Liver (tissue), 10 donors: Measurements from ENCODE around the gene TMEM236. TPM values are rescaled to one million over a fixed set of nuclear protein-coding genes. Genes with fewer than 3 reads are reported as not detected.

Experiments
- DNase-seq: peaks from one replicate; pipeline ENCODE4 v3.0.0-alpha.2; 2017; ENCODE audit warnings: low spot score
- H3K27ac ChIP-seq, 2 donors: one replicate each; pipeline ENCODE4 v1.7.0; 2013; ENCODE audit warnings: inconsistent platforms in 2 of 2, low read length in 2 of 2, control low read depth in 1 of 2, low read depth in 1 of 2, mild to moderate bottlenecking in 1 of 2
- H3K27me3 ChIP-seq, 4 donors: one replicate each; pipeline versions ENCODE4 v1.6.1 to v1.7.0; 2013; ENCODE audit warnings: low read length in 3 of 4, inconsistent platforms in 1 of 4, mild to moderate bottlenecking in 1 of 4, moderate library complexity in 1 of 4; ENCODE audit not compliant: control insufficient read depth in 4 of 4, insufficient read depth in 4 of 4
- H3K36me3 ChIP-seq, 4 donors: one replicate each; pipeline versions ENCODE4 v1.6.1 to v1.7.0; 2013; ENCODE audit warnings: low read length in 3 of 4, mild to moderate bottlenecking in 3 of 4, low read depth in 1 of 4, moderate library complexity in 1 of 4; ENCODE audit not compliant: control insufficient read depth in 4 of 4, insufficient read depth in 3 of 4
- H3K4me1 ChIP-seq, 4 donors: one replicate each; pipeline versions ENCODE4 v1.6.1 to v1.7.0; 2013; ENCODE audit warnings: low read length in 3 of 4, mild to moderate bottlenecking in 3 of 4, moderate library complexity in 1 of 4; ENCODE audit not compliant: control insufficient read depth in 4 of 4, insufficient read depth in 4 of 4
- H3K4me3 ChIP-seq, 3 donors: one replicate each; pipeline versions ENCODE4 v1.6.1 to v1.7.0; 2013; ENCODE audit warnings: low read length in 3 of 3, control low read depth in 1 of 3, low read depth in 1 of 3, mild to moderate bottlenecking in 1 of 3
- H3K9ac ChIP-seq, 2 donors: one replicate each; pipeline ENCODE4 v1.7.0; 2013; ENCODE audit warnings: low read length in 2 of 2, mild to moderate bottlenecking in 2 of 2, moderate library complexity in 2 of 2, control low read depth in 1 of 2, low read depth in 1 of 2
- H3K9me3 ChIP-seq, 4 donors: one replicate each; pipeline versions ENCODE4 v1.6.1 to v1.7.0; 2013; ENCODE audit warnings: low read length in 3 of 4; ENCODE audit not compliant: control insufficient read depth in 4 of 4
- EGR1 ChIP-seq, 2 donors: IDR thresholded peaks; 2 replicates each; pipeline ENCODE4 v1.6.1; 2016 to 2018; ENCODE audit warnings: antibody characterized with exemption in 2 of 2, low read depth in 2 of 2
- FOXA1 ChIP-seq: IDR thresholded peaks from 2 replicates; pipeline ENCODE4 v1.6.1; 2016; ENCODE audit warnings: antibody characterized with exemption
- GABPA ChIP-seq, 2 donors: IDR thresholded peaks in 1 of 2; conservative IDR thresholded peaks in 1 of 2; 2 replicates each; pipeline ENCODE4 v1.6.1; 2016; ENCODE audit warnings: antibody characterized with exemption in 2 of 2, mild to moderate bottlenecking in 1 of 2, moderate library complexity in 1 of 2
- HNF4A ChIP-seq, 2 donors: conservative IDR thresholded peaks; 2 replicates each; pipeline ENCODE4 v1.6.1; 2016; ENCODE audit warnings: antibody characterized with exemption in 2 of 2, mild to moderate bottlenecking in 2 of 2
- HNF4G ChIP-seq: IDR thresholded peaks from 2 replicates; pipeline ENCODE4 v1.6.1; 2016; ENCODE audit warnings: antibody characterized with exemption
- JUND ChIP-seq, 2 donors: IDR thresholded peaks; 2 replicates each; pipeline ENCODE4 v1.6.1; 2016; ENCODE audit warnings: antibody characterized with exemption in 2 of 2
- RXRA ChIP-seq, 2 donors: IDR thresholded peaks; 2 replicates each; pipeline ENCODE4 v1.6.1; 2017 to 2018; ENCODE audit warnings: antibody characterized with exemption in 2 of 2, mild to moderate bottlenecking in 1 of 2
- SP1 ChIP-seq: IDR thresholded peaks from 2 replicates; pipeline ENCODE4 v1.6.1; 2018; ENCODE audit warnings: antibody characterized with exemption, mild to moderate bottlenecking
- TAF1 ChIP-seq: conservative IDR thresholded peaks from 2 replicates; pipeline ENCODE4 v1.6.1; 2016; ENCODE audit warnings: antibody characterized with exemption, mild to moderate bottlenecking
- YY1 ChIP-seq: IDR thresholded peaks from 2 replicates; pipeline ENCODE4 v1.6.1; 2016; ENCODE audit warnings: antibody characterized with exemption, mild to moderate bottlenecking
- WGBS: extraction: QIAGEN DNeasy Blood & Tissue Kit; methylation state at CpG from one replicate; pipeline ENCODE4 v1.1.7; 2013; 5-methylcytosine and 5-hydroxymethylcytosine counted together
- polyA plus RNA-seq, 2 donors: library from polyadenylated mRNA; stranded (reverse) in 1 of 2; unstranded in 1 of 2; fragments of 200-250 nt in 1 of 2; fragments of >200 nt in 1 of 2; fragmentation: Nextera tagmentation in 1 of 2; extraction: Ambion mirVana in 1 of 2; gene quantifications; one replicate each; pipeline versions ENCODE4 v1.2.1 to v1.2.3, GENCODE V29; 2013 to 2015
- small RNA-seq: library from RNA; depleted of rRNA; stranded (forward); fragments of <200 nt; gene quantifications from one replicate; pipeline ENCODE3, GENCODE V24; 2014
- total RNA-seq, 2 donors: library from RNA; depleted of rRNA; stranded (reverse); fragments of >200 nt; gene quantifications; one replicate each; pipeline ENCODE4 v1.2.3, GENCODE V29; 2014
- TF ChIP-seq, protein P1 (sequence below): fragments of 150-350 bp; IDR thresholded peaks from 2 replicates; pipeline ENCODE4 v1.5.1; 2017; ENCODE audit warnings: improper control_type of control experiment, low read depth, low read length; ENCODE audit not compliant: missing input control
- TF ChIP-seq, protein P2 (sequence below): IDR thresholded peaks from 2 replicates; pipeline ENCODE4 v1.6.1; 2016; ENCODE audit warnings: antibody characterized with exemption
- TF ChIP-seq, protein P3 (sequence below): IDR thresholded peaks from 2 replicates; pipeline ENCODE4 v1.6.1; 2016; ENCODE audit warnings: antibody characterized with exemption
- donor health status: healthy.
- donor health status: healthy.
- donor health status: healthy.
- donor health status: healthy.
- donor health status: healthy.

TMEM236 gene
- total and polyA plus RNA-seq, 4 donors: 0.07 to 0.28 (median 0.12) TPM

GRCh38 chr10:17848646-17849045 lies 96.6 kb downstream of the TMEM236 start:
- Histone ChIP-seq H3K4me3 (no peak overlapping the region), H3K27ac (no peak overlapping the region), H3K4me1 (no peaks in the 10 kb centered on the region), H3K36me3 (no peaks in the 10 kb centered on the region), H3K9ac (no peak overlapping the region), H3K27me3 (no peaks in the 10 kb centered on the region), H3K9me3 (no peaks in the 10 kb centered on the region)
- no peak for TF ChIP-seq TAF1
- TF ChIP-seq SP1: no peak
- TF ChIP-seq, protein P1, sequence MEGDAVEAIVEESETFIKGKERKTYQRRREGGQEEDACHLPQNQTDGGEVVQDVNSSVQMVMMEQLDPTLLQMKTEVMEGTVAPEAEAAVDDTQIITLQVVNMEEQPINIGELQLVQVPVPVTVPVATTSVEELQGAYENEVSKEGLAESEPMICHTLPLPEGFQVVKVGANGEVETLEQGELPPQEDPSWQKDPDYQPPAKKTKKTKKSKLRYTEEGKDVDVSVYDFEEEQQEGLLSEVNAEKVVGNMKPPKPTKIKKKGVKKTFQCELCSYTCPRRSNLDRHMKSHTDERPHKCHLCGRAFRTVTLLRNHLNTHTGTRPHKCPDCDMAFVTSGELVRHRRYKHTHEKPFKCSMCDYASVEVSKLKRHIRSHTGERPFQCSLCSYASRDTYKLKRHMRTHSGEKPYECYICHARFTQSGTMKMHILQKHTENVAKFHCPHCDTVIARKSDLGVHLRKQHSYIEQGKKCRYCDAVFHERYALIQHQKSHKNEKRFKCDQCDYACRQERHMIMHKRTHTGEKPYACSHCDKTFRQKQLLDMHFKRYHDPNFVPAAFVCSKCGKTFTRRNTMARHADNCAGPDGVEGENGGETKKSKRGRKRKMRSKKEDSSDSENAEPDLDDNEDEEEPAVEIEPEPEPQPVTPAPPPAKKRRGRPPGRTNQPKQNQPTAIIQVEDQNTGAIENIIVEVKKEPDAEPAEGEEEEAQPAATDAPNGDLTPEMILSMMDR: no peak
- no peak for TF ChIP-seq RXRA (IDR thresholded peaks at IDR 0.05)
- no peak for TF ChIP-seq JUND (IDR thresholded peaks at IDR 0.05)
- TF ChIP-seq HNF4A (conservative IDR thresholded peaks at IDR 0.05): no peak
- TF ChIP-seq, protein P2, sequence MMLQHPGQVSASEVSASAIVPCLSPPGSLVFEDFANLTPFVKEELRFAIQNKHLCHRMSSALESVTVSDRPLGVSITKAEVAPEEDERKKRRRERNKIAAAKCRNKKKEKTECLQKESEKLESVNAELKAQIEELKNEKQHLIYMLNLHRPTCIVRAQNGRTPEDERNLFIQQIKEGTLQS: no peak
- no peak for TF ChIP-seq YY1
- TF ChIP-seq GABPA (IDR thresholded peaks at IDR 0.05 in 1 of 2, conservative IDR thresholded peaks at IDR 0.05 in 1 of 2): no peak
- no peak for TF ChIP-seq EGR1 (IDR thresholded peaks at IDR 0.05; ENCODE audit: low read depth in 2 of 2)
- TF ChIP-seq FOXA1: no peak
- TF ChIP-seq HNF4G: no peak
- TF ChIP-seq, protein P3, sequence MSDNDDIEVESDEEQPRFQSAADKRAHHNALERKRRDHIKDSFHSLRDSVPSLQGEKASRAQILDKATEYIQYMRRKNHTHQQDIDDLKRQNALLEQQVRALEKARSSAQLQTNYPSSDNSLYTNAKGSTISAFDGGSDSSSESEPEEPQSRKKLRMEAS: no peak
- DNase-seq: no peak
- WGBS: 78% methylated on average over 5 of the region's 5 CpGs

Small RNAs within 50 kb of the gene (small RNA-seq; reads per million reads assigned to genes)
- gene MIR511: 2.1 reads per million, percentile 87 among the genes with 10 or more reads in this experiment

Other genes with a start within 250 kb of the TMEM236 start
- 1 to 10 TPM; 2.2 to 7.8 TPM for gene HACD1, start 134.8 kb upstream of the TMEM236 start, total RNA-seq
- 1 to 10 TPM; 1.0 to 1.3 TPM for gene HACD1, start 134.8 kb upstream of the TMEM236 start, polyA plus RNA-seq
- 10 to 100 TPM in 1 of 2 donors, 1 to 10 TPM in 1; 8.3 to 32.4 TPM for gene STAM, start 108.0 kb upstream of the TMEM236 start, total RNA-seq
- 1 to 10 TPM; 4.9 to 5.1 TPM for gene STAM, start 108.0 kb upstream of the TMEM236 start, polyA plus RNA-seq
- 10 to 100 TPM; 34.6 to 47.0 TPM for gene MRC1, start 57.1 kb downstream of the TMEM236 start, total RNA-seq
- gene MRC1, start 57.1 kb downstream of the TMEM236 start, polyA plus RNA-seq: 10 to 100 TPM in 1 of 2 donors, 1 to 10 TPM in 1; 9.2 to 33.6 TPM
- under 1 TPM; 0.05 to 0.08 TPM for gene SLC39A12, start 199.7 kb downstream of the TMEM236 start, total RNA-seq
- gene SLC39A12, start 199.7 kb downstream of the TMEM236 start, polyA plus RNA-seq: not detected